Superior temporal gyrus (tissue), 1 donor: ENCODE measurements around the gene HOMEZ.
A peak's percentile ranks its signal among the peaks of the same experiment; 100 is the strongest.

Experiments
- DNase-seq: peaks from one replicate; pipeline ENCODE4 v3.0.0-alpha.2; 2016; ENCODE audit errors: extremely low spot score

Gene HOMEZ

GRCh38 chr14:23307687-23308644 is 22.0 kb upstream of the HOMEZ start:
- DNase-seq, result no peak

- DNase-seq, result no peak
Observed at GRCh38 chr14:23307146-23307530, 21.2 kb upstream of the HOMEZ start.

GRCh38 chr14:23306412-23307145 is 20.6 kb upstream of the HOMEZ start, which contains the start of gene BCL2L2:
BCL2L2 (plus strand) TSS chr14:23306833; CDS start chr14:23307768, 935 bp downstream.
- peak; percentile 80 for DNase-seq

GRCh38 chr14:23302290-23303225 is 16.6 kb upstream of the HOMEZ start, which contains the start of gene PPP1R3E:
PPP1R3E (minus strand) TSS chr14:23302859; CDS start chr14:23302576, 283 bp downstream.
- DNase-seq, result peak; percentile 57

GRCh38 chr14:23301969-23302289 is 16.0 kb upstream of the HOMEZ start:
- no peak for DNase-seq

GRCh38 chr14:23301288-23301968 is 15.5 kb upstream of the HOMEZ start:
- DNase-seq, result peak; percentile 96

- peak; percentile 67 for DNase-seq
Observed at GRCh38 chr14:23300687-23301223, 14.8 kb upstream of the HOMEZ start.

- peak; percentile 47 for DNase-seq
Observed at GRCh38 chr14:23299986-23300686, 14.2 kb upstream of the HOMEZ start.

- DNase-seq, result peak; percentile 84
Observed at GRCh38 chr14:23299211-23299957, 13.5 kb upstream of the HOMEZ start.

- DNase-seq, result peak; percentile 13
Observed at GRCh38 chr14:23297611-23298277, 11.8 kb upstream of the HOMEZ start.

GRCh38 chr14:23297096-23297495 is 11.2 kb upstream of the HOMEZ start:
- DNase-seq, result peak; percentile 8

- peak; percentile 38 for DNase-seq
Observed at GRCh38 chr14:23296012-23296777, 10.3 kb upstream of the HOMEZ start.

GRCh38 chr14:23294734-23295561 is 9.0 kb upstream of the HOMEZ start:
- peak; percentile 82 for DNase-seq

- no peak for DNase-seq
Observed at GRCh38 chr14:23286902-23287479, 1.1 kb upstream of the HOMEZ start.

GRCh38 chr14:23285530-23286019 is 357 bp downstream of the HOMEZ start:
- DNase-seq, result peak; percentile 30
